HG03066 (cell line): ENCODE results near the gene SYNDIG1.

ENCODE experiments used
- ATAC-seq: cut with Tn5 transposase; IDR thresholded peaks from one replicate; pipeline ENCODE4 v1.9.1; 2021; ENCODE audit warnings: low read depth; ENCODE audit not compliant: unreplicated experiment

The SYNDIG1 gene

DNA sequence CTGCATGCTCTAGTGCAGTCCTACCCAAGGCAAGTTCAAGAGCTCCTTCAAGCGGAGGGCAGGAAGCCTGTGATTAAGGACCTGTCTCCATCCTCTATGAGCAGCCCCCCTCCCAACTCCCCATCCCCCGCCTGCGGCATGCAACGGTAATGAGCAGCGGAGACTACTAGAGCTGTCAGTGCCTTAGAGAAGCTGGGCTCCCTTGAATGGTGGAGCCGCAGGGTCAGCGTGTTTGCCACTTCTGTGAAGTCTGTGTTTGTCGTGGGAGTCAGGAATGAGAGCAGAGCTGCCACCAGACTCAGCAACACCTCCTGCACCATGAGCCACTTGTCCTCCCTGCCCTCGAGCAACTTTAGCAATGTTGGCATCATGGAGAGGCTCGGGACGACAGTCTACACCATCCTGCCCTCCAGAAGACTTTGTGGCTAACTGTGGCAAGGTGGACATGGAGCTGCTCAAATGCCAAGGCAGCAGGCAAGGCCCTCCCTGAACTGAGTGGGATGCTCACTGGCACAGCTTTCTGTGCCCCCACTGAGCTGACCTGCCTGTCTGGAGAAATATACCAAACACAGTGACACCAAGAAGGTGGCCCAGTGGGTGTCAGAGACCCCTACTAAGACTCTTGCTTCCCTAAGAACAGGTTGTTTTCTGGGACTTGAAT, 23.8 kb upstream of the SYNDIG1 start:
- no peak for ATAC-seq

GRCh38 chr20:24446811-24447210, 22.6 kb upstream of the SYNDIG1 start:
- no peak for ATAC-seq

- no peak for ATAC-seq
Observed at GRCh38 chr20:24448170-24448569, 21.3 kb upstream of the SYNDIG1 start.

DNA sequence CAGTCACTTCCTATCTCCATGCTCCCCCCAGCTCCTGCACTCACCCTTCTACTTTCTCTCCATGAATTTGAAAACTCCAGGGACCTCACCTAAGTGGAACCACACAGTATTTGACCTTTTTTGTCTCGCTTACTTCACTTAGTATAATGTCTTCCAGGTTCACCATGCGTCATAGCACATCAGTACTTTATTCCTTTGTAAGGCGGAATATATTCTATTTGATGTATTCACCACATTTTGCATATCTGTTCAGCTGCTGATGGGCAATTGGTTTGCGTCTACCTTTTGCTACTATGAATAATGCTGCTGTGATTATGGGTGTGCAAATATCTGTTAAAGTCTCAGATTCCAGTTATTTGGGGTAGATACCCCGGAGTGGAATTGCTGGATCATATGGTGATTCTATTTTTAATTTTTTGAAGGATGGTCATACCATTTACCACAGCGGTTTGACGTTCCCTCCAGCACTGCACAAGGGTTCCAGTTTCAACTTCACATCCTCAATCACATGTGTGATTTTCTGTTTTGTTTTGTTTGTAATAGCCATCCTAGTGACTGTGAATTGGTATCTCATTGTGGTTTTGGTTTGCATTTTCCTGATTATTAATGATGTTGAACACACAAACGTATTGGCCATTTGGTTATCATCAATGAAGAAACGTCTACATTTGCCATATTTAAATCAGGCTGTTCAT, 20.3 kb upstream of the SYNDIG1 start:
- ATAC-seq, result no peak

DNA sequence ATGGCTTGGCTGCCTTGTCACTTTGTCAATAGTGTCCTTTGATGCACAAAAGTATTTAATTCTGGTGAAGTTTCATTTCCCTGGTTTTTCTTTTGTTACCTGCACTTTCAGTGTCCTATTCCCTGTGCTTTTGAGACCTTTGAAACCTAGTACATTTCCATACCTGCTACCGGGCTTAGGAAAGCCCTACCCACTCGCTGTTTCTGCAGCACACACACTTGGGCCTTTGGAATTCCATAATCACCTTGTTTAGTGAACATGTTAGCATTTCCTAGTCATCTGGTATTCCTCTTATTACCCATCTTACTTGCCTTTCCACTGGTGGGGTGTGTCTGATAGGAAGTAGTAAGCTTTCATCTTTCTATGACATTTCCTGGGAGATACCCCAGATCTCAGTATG, 19.3 kb upstream of the SYNDIG1 start:
- no peak for ATAC-seq

- ATAC-seq, result no peak
Observed at GRCh38 chr20:24450624-24451376, 18.6 kb upstream of the SYNDIG1 start.

- no peak for ATAC-seq
Observed at GRCh38 chr20:24451428-24451827, 18.0 kb upstream of the SYNDIG1 start.

DNA sequence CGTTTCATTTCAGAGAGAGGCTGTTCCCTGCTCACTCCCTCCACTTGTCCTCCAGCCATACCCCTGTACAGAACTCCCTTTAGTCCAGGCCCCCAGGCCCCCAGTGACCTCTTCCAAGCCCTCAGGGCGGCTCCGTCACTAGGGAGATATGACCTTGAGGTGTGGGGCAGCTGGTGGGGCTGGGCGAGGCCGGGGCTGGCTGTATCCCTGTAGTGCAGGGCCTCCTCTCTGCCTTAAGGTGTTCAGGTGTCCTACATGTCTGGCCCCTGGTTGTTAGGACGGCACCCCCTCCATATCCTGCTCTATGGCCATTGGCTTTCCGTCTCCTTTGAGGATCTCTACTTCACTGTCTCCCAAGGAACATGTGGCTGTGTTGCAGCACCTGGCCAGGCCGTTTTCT, 17.4 kb upstream of the SYNDIG1 start:
- no peak for ATAC-seq

- no peak for ATAC-seq
Observed at GRCh38 chr20:24452498-24453127, 16.8 kb upstream of the SYNDIG1 start.

- ATAC-seq, result no peak
Observed at GRCh38 chr20:24453869-24454268, 15.6 kb upstream of the SYNDIG1 start.

DNA sequence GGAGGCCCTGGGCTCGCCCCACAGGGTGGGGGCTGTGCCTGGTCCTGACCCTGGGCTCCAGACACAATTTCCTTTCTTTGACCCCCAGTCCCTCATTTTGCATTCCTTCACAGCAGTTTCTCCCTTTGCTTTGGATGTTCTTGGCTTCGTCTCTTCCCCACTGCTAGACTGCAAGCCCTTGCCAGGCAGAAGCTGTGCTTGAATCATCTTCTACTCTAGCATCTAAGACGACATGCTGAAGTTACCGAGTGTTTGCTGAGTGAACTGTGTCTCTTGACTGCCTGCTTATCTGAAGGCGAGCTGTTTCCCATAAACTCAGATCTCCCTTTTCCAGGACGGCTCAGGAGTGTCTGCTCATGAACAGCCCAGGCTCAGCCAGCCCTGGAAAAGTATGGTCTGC, 14.3 kb upstream of the SYNDIG1 start:
- no peak for ATAC-seq

GRCh38 chr20:24456398-24456781, 13.0 kb upstream of the SYNDIG1 start:
- ATAC-seq, result no peak

- no peak for ATAC-seq
Observed at GRCh38 chr20:24458436-24458835, 11.0 kb upstream of the SYNDIG1 start.

- no peak for ATAC-seq
Observed at GRCh38 chr20:24459733-24460132, 9.7 kb upstream of the SYNDIG1 start.

DNA sequence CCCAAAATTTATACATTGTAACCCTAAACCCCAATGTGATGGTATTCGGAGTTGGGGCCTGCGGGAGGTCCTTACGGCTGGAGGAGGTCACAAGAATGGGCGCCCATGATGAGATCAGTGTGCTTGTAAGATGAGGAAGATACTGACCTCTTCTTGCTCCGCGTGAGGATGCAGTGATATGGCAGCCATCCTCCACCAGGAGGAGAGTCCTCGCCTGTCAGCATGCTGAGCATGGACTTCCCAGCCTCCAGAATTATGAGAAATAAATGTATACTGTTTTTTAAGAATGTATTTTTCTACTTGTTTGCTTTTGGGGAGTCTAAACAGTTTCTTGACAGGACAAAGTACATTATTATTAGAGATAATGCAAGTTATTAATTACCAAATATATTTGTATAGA, 8.7 kb upstream of the SYNDIG1 start:
- no peak for ATAC-seq

GRCh38 chr20:24461848-24462247, 7.6 kb upstream of the SYNDIG1 start:
- ATAC-seq, result no peak

- ATAC-seq, result no peak
Observed at GRCh38 chr20:24462460-24463010, 6.9 kb upstream of the SYNDIG1 start.

DNA sequence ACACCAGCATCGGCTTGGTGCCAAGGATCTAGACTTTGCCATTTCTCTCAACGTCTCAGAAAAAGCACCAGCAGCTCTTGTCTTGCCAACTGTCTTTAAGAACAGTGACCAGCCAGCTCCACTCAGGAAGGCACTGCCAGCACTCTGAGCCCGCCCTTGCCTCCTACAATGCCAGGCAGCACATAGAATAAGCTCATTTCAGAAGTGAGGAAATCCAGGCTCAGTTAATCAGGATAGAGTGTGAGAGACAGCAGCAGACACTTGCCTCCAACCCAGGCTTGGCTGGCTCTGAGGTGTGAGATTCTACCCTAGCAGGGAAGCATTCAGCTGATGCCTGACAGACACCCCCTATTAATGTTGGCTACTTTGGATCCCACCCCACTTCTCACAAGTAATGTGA, 4.3 kb upstream of the SYNDIG1 start:
- no peak for ATAC-seq

GRCh38 chr20:24465730-24466129, 3.7 kb upstream of the SYNDIG1 start:
- ATAC-seq, result no peak

- ATAC-seq, result no peak
Observed at GRCh38 chr20:24468401-24469115, 871 bp upstream of the SYNDIG1 start.
